HCT116 (cell line): Measurements from ENCODE around the gene SLC39A13. TPM values are rescaled to one million over a fixed set of nuclear protein-coding genes. Genes with fewer than 3 reads are reported as not detected.

Source experiments
- ATAC-seq: fragments of 200-7000 bp; cut with Tn5 transposase; 2 replicates; pipeline ENCODE4 v1.9.1; 2020; ENCODE audit warnings: mild to moderate bottlenecking, moderate library complexity
- BruUV-seq: library from RNA; stranded (reverse); fragments of 400-500 nt; replicated peaks from 2 replicates; lab custom pipeline; 2021; lab: Mats Ljungman, UMichigan
- CTCF ChIA-PET: fragments of 300-600 bp; sonication (Branson Sonifier 250); formaldehyde crosslinking; loops from one replicate; lab custom pipeline; 2021; ENCODE audit warnings: antibody characterized with exemption; lab: Charles Lee
- POLR2A ChIA-PET: fragments of 300-600, 350-600 bp; sonication (Branson Sonifier 250); formaldehyde crosslinking; loops from one replicate; lab custom pipeline; 2021; ENCODE audit warnings: antibody characterized with exemption; lab: Charles Lee
- RAD21 ChIA-PET, 2 experiments: fragments of 300-600 bp; sonication (Branson Sonifier 250); formaldehyde crosslinking; loops; one replicate each; lab custom pipeline; 2023; ENCODE audit warnings: low total read pairs in 2 of 2; ENCODE audit not compliant: uncharacterized antibody in 2 of 2, unreplicated experiment in 2 of 2, low non-redundant PET in 1 of 2; lab: Charles Lee
- DNase-seq: peaks from one replicate; pipeline ENCODE4 v3.0.0-alpha.2; 2010; ENCODE audit warnings: low read depth, low spot score
- H2AFZ ChIP-seq: fragments of 200-600 bp; shearing (Covaris generic), sonication (generic); 2 replicates; pipeline ENCODE4 v1.6.1; 2017; ENCODE audit warnings: low read depth, mixed run types, mixed read lengths, antibody characterized with exemption, low read length; ENCODE audit not compliant: poor library complexity, severe bottlenecking
- H3K27ac ChIP-seq: 2 replicates; pipeline ENCODE4 v1.5.1; 2012; ENCODE audit warnings: low read depth, low read length
- H3K27me3 ChIP-seq: fragments of 200-600 bp; sonication (generic); 2 replicates; pipeline ENCODE4 v1.6.1; 2016; ENCODE audit warnings: mixed run types, low read length, mixed read lengths; ENCODE audit not compliant: insufficient read depth
- H3K36me3 ChIP-seq, 2 experiments: fragments of 200-500 bp in 1 of 2; fragments of 200-600 bp in 1 of 2; sonication (Bioruptor generic) in 1 of 2; sonication (generic) in 1 of 2; 2 replicates each; pipeline versions ENCODE4 v1.5.1 to v1.6.1; 2014 to 2016; ENCODE audit warnings: low read length in 2 of 2, inconsistent platforms in 1 of 2, mixed read lengths in 1 of 2, mixed run types in 1 of 2; ENCODE audit not compliant: insufficient read depth in 2 of 2, control insufficient read depth in 1 of 2
- H3K4me1 ChIP-seq, 2 experiments: fragments of 200-600 bp in 1 of 2; sonication (generic) in 1 of 2; 2 replicates each; pipeline versions ENCODE4 v1.5.1 to v1.6.1; 2012 to 2017; ENCODE audit warnings: low read length in 2 of 2, inconsistent platforms in 1 of 2, mild to moderate bottlenecking in 1 of 2, mixed read lengths in 1 of 2, mixed run types in 1 of 2, moderate library complexity in 1 of 2; ENCODE audit not compliant: insufficient read depth in 2 of 2, control insufficient read depth in 1 of 2
- H3K4me2 ChIP-seq: fragments of 200-600 bp; sonication (generic); 2 replicates; pipeline ENCODE4 v1.6.1; 2017; ENCODE audit warnings: mixed run types, low read length, mixed read lengths
- H3K4me3 ChIP-seq, 2 experiments: fragments of 200-600 bp in 1 of 2; sonication (generic) in 1 of 2; replicated peaks in 1 of 2; 2 replicates each; pipeline ENCODE4 v1.5.1; 2011 to 2016; ENCODE audit warnings: low read length in 2 of 2, control low read depth in 1 of 2, low read depth in 1 of 2, mild to moderate bottlenecking in 1 of 2, mixed read lengths in 1 of 2, mixed run types in 1 of 2
- H3K79me2 ChIP-seq: fragments of 200-600 bp; sonication (generic); 2 replicates; pipeline ENCODE4 v1.6.1; 2017; ENCODE audit warnings: mild to moderate bottlenecking, mixed run types, low read length, moderate library complexity, mixed read lengths; ENCODE audit not compliant: insufficient read depth
- H3K9ac ChIP-seq: fragments of 200-600 bp; sonication (generic); 2 replicates; pipeline ENCODE4 v1.6.1; 2016; ENCODE audit warnings: low read length, mixed read lengths
- H3K9me2 ChIP-seq: fragments of 200-600 bp; sonication (generic), shearing (Covaris generic); 2 replicates; pipeline ENCODE4 v1.6.1; 2017; ENCODE audit warnings: mixed run types, mild to moderate bottlenecking, moderate library complexity; ENCODE audit not compliant: insufficient read depth
- H3K9me3 ChIP-seq, 2 experiments: fragments of 200-500 bp in 1 of 2; fragments of 200-600 bp in 1 of 2; sonication (Bioruptor generic) in 1 of 2; sonication (generic) in 1 of 2; 2 replicates each; pipeline ENCODE4 v1.6.1; 2014 to 2017; ENCODE audit warnings: low read length in 2 of 2, mixed read lengths in 2 of 2, inconsistent platforms in 1 of 2, low read depth in 1 of 2, mild to moderate bottlenecking in 1 of 2, mixed run types in 1 of 2, moderate library complexity in 1 of 2; ENCODE audit not compliant: control insufficient read depth in 1 of 2, insufficient read depth in 1 of 2
- H4K20me1 ChIP-seq: fragments of 200-600 bp; sonication (generic), shearing (Covaris generic); 2 replicates; pipeline ENCODE4 v1.6.1; 2017; ENCODE audit warnings: mixed run types, mild to moderate bottlenecking, moderate library complexity; ENCODE audit not compliant: insufficient read depth
- ATF3 ChIP-seq: IDR thresholded peaks from 2 replicates; pipeline ENCODE4 v1.6.1; 2012
- JUND ChIP-seq: IDR thresholded peaks from 2 replicates; pipeline ENCODE4 v1.6.1; 2012
- SIN3A ChIP-seq: IDR thresholded peaks from 2 replicates; pipeline ENCODE4 v1.6.1; 2012; ENCODE audit warnings: low read depth
- ZFX ChIP-seq: fragments of 450-650 bp; IDR thresholded peaks from 2 replicates; pipeline ENCODE4 v1.6.1; 2017
- intact Hi-C: fragments of 100-400 bp; cut with micrococcal nuclease; formaldehyde crosslinking; loops from 2 replicates; pipeline ENCODE4 v1.10.0; 2022
- total RNA-seq: library from RNA; stranded (reverse); gene quantifications from one replicate; pipeline ENCODE4 v1.2.1, GENCODE V29; 2021; ENCODE audit not compliant: unreplicated experiment

SLC39A13 gene
- total RNA-seq, 1 experiment from 2014 or later = 23.9 TPM

GRCh38 chr11:47408598-47409439 is 429 bp downstream of the SLC39A13 start:
- TF ChIP-seq JUND (no peak), ZFX (peak; percentile 34; the same call in 1 of the 2 replicates), ATF3 (no peak)
- TF ChIP-seq, all 23 proteins: peak for 1
- peak overlapping the region; percentile 78 to 87 for H3K4me3 ChIP-seq
- H3K4me2 ChIP-seq = peak overlapping the region; percentile 88
- RAD21 ChIA-PET = no interaction called here
- no peak for DNase-seq
- BruUV-seq = TSS peak; percentile 54
- intact Hi-C loops = loop anchor here (1.0 to 2.0 kb wide), 2 partner anchors 35 to 138 kb away; partner anchors contain the start of gene MADD
- peak; percentile 15 for ATAC-seq
- peak overlapping the region; percentile 98 for H3K27ac ChIP-seq
- H3K9me3 ChIP-seq = no peaks in the 10 kb centered on the region
- H3K4me1 ChIP-seq = peaks cover 25 to 30% of the 10 kb centered on the region in 2 experiments
- peaks cover 7% of the 10 kb centered on the region; the same call in 1 of the 2 replicates for H3K79me2 ChIP-seq
- H2AFZ ChIP-seq = no peak overlapping the region
- H3K27me3 ChIP-seq = no peaks in the 10 kb centered on the region
- CTCF ChIA-PET = interaction anchor here (1.4 kb wide), 1 partner anchor 34 kb away, joined by 4 read pairs; no protein-coding TSS in a partner anchor
- H3K9ac ChIP-seq = peak overlapping the region; percentile 73
- POLR2A ChIA-PET = interaction anchor here (1.5 kb wide), 1 partner anchor 34 kb away, joined by 5 read pairs; no protein-coding TSS in a partner anchor
- no peaks in the 10 kb centered on the region for H3K36me3 ChIP-seq
- no peaks in the 10 kb centered on the region for H4K20me1 ChIP-seq
- H3K9me2 ChIP-seq = no peaks in the 10 kb centered on the region

GRCh38 chr11:47409440-47410369 is 1.3 kb downstream of the SLC39A13 start:
- peak overlapping the region; percentile 98 for H3K27ac ChIP-seq
- RAD21 ChIA-PET = no interaction called here
- CTCF ChIA-PET = interaction anchor here (1.4 kb wide), 1 partner anchor 35 kb away, joined by 4 read pairs; no protein-coding TSS in a partner anchor
- TF ChIP-seq SIN3A = no peak
- H4K20me1 ChIP-seq = no peaks in the 10 kb centered on the region
- no TSS peak for BruUV-seq
- peak overlapping the region; percentile 73 for H3K9ac ChIP-seq
- no peak overlapping the region for H2AFZ ChIP-seq
- peak overlapping the region; percentile 88 for H3K4me2 ChIP-seq
- H3K4me1 ChIP-seq = peaks cover 30 to 37% of the 10 kb centered on the region in 2 experiments
- H3K4me3 ChIP-seq = peak overlapping the region; percentile 78 to 87
- DNase-seq = no peak
- no peaks in the 10 kb centered on the region for H3K9me2 ChIP-seq
- intact Hi-C loops = loop anchor here (2.0 kb wide), 1 partner anchor 139 kb away; the partner anchor contains the start of gene MADD
- H3K79me2 ChIP-seq = peaks cover 7% of the 10 kb centered on the region; the same call in 1 of the 2 replicates
- no peaks in the 10 kb centered on the region for H3K9me3 ChIP-seq
- H3K27me3 ChIP-seq = no peaks in the 10 kb centered on the region
- no peak for ATAC-seq
- H3K36me3 ChIP-seq = peaks cover 0 to 4% of the 10 kb centered on the region in 2 experiments; a peak in 2 of 4 replicates
- POLR2A ChIA-PET = no interaction called here
